K562 (cell line): ENCODE results near the gene BRWD1. TPM values are rescaled to one million over a fixed set of nuclear protein-coding genes. Genes with fewer than 3 reads are reported as not detected.
A peak's percentile ranks its signal among the peaks of the same experiment; 100 is the strongest.

Experiments used
- ARID3A ChIP-seq: IDR thresholded peaks from 2 replicates; pipeline ENCODE4 v1.6.1; 2012; ENCODE audit warnings: low read depth, low read length, improper control_type of control experiment, borderline replicate concordance
- ATF7 ChIP-seq: fragments of 450-650 bp; IDR thresholded peaks from 2 replicates; pipeline ENCODE4 v1.7.1; 2014; ENCODE audit warnings: mild to moderate bottlenecking, moderate library complexity
- BRD4 ChIP-seq: fragments of 200-600 bp; sonication (generic); IDR thresholded peaks from 2 replicates; pipeline ENCODE4 v1.6.1; 2017; ENCODE audit warnings: inconsistent platforms
- CTCFL ChIP-seq: IDR thresholded peaks from 2 replicates; pipeline ENCODE4 v1.6.1; 2011; ENCODE audit warnings: borderline replicate concordance, low read depth, mild to moderate bottlenecking, moderate library complexity, low read length; ENCODE audit not compliant: insufficient read depth, poor library complexity, severe bottlenecking
- CXXC5 ChIP-seq: fragments of 250-450 bp; sonication (Bioruptor Pico); IDR thresholded peaks from 2 replicates; pipeline ENCODE4 v1.8.0; 2022; ENCODE audit warnings: inconsistent platforms, mild to moderate bottlenecking, moderate library complexity
- DMBX1 ChIP-seq: fragments of 250-450 bp; sonication (Bioruptor Pico); IDR thresholded peaks from 2 replicates; pipeline ENCODE4 v1.8.0; 2022; ENCODE audit warnings: inconsistent platforms, mild to moderate bottlenecking, moderate library complexity, borderline replicate concordance
- E2F8 ChIP-seq: fragments of 450-650 bp; IDR thresholded peaks from 2 replicates; pipeline ENCODE4 v1.7.1; 2018; ENCODE audit warnings: mild to moderate bottlenecking, low read depth; ENCODE audit not compliant: partially characterized antibody
- GABPA ChIP-seq: fragments of 200-800 bp; sonication (Bioruptor generic); conservative IDR thresholded peaks from 2 replicates; pipeline ENCODE4 v1.6.1; 2016; ENCODE audit warnings: low read depth, missing genetic modification characterization, missing compliant biosample characterization
- GTF2B ChIP-seq: IDR thresholded peaks from 2 replicates; pipeline ENCODE4 v1.6.1; 2011; ENCODE audit not compliant: insufficient read length; ENCODE audit errors: extremely low read depth
- NFIX ChIP-seq: fragments of 250-450 bp; sonication (Bioruptor Pico); IDR thresholded peaks from 2 replicates; pipeline ENCODE4 v1.4.0; 2020; ENCODE audit warnings: low read depth, mild to moderate bottlenecking, moderate library complexity
- POLR2AphosphoS5 ChIP-seq: IDR thresholded peaks from 2 replicates; pipeline ENCODE4 v1.6.1; 2011; ENCODE audit warnings: mild to moderate bottlenecking, low read depth, low read length, moderate library complexity; ENCODE audit not compliant: control insufficient read depth, insufficient read depth
- PTRF ChIP-seq: fragments of 450-650 bp; IDR thresholded peaks from 2 replicates; pipeline ENCODE4 v1.6.1; 2016; ENCODE audit warnings: mild to moderate bottlenecking, missing genetic modification characterization, missing compliant biosample characterization
- PTTG1 ChIP-seq: fragments of 450-650 bp; IDR thresholded peaks from 2 replicates; pipeline ENCODE4 v1.6.1; 2016; ENCODE audit warnings: low read depth, mild to moderate bottlenecking, missing genetic modification characterization, missing compliant biosample characterization
- SMC3 ChIP-seq: conservative IDR thresholded peaks from 2 replicates; pipeline ENCODE4 v1.6.1; 2011; ENCODE audit warnings: low read depth, low read length, improper control_type of control experiment; ENCODE audit not compliant: insufficient read depth
- ZNF121 ChIP-seq: sonication (generic); formaldehyde crosslinking; conservative IDR thresholded peaks from 2 replicates; pipeline ENCODE4 v1.8.0; 2022; ENCODE audit warnings: missing genetic modification reagents
- ZNF408 ChIP-seq: fragments of 250-450 bp; sonication (Bioruptor Pico); IDR thresholded peaks from 2 replicates; pipeline ENCODE4 v1.4.0; 2020; ENCODE audit warnings: low read depth, mild to moderate bottlenecking, moderate library complexity
- ZNF75A ChIP-seq: fragments of 450-650 bp; formaldehyde crosslinking; IDR thresholded peaks from 2 replicates; pipeline ENCODE4 v1.4.0; 2020; ENCODE audit warnings: mild to moderate bottlenecking
- polyA plus RNA-seq, 8 experiments: library from polyadenylated mRNA; depleted of rRNA in 4 of 8; stranded (reverse) in 5 of 8; unstranded in 3 of 8; fragments of >200 nt; fragmentation: Nextera tagmentation in 2 of 8; fragmentation: Illumina TruSeq in 1 of 8; extraction: Ambion mirVana in 2 of 8; extraction: Trizol in 1 of 8; gene quantifications; 2 replicates each; pipeline versions ENCODE4 v1.2.1 to v1.2.3, GENCODE V29; 2011 to 2014; ENCODE audit warnings: inconsistent platforms in 1 of 8, missing spikeins in 1 of 8
- total RNA-seq, 7 experiments: library from RNA; depleted of rRNA in 6 of 7; stranded (reverse); fragments of >200 nt in 6 of 7; fragmentation: Illumina TruSeq in 2 of 7; extraction: Trizol in 2 of 7; gene quantifications; 2 replicates each; pipeline versions ENCODE4 v1.2.1 to v1.2.3, GENCODE V29; 2011 to 2021; ENCODE audit warnings: low replicate concordance in 1 of 7

The BRWD1 gene
- total and polyA plus RNA-seq, 9 of the 15 experiments (the other 6 are each of a cell fraction or from before 2014, with no cell fraction given), result 10.1 to 60.2 (median 34.1) TPM

GRCh38 chr21:39349211-39350093, 36.0 kb upstream of the BRWD1 start (continued):
- TF ChIP-seq ATF7, result peak; percentile 70
- TF ChIP-seq POLR2AphosphoS5, result peak; percentile 85
- no peak for TF ChIP-seq PTRF (tag)
- TF ChIP-seq DMBX1 (CRISPR knock-in tag), result 0 out of 2 replicates have a peak, but pooled peaks have one; percentile 32
- TF ChIP-seq PTTG1, result no peak
- no peak for TF ChIP-seq CTCFL
- TF ChIP-seq ARID3A, result peak; percentile 47; the same call in 1 of the 2 replicates
- no peak for TF ChIP-seq SMC3
- no peak for TF ChIP-seq ZNF408 (CRISPR knock-in tag)
- TF ChIP-seq E2F8, result peak; percentile 62
- TF ChIP-seq ZNF121, result peak; percentile 87
- TF ChIP-seq CXXC5, result peak; percentile 71
- peak; percentile 94 for TF ChIP-seq BRD4
- TF ChIP-seq GABPA, result peak; percentile 80
- TF ChIP-seq GTF2B, result peak; percentile 14
- no peak for TF ChIP-seq ZNF75A (CRISPR knock-in tag)
- no peak for TF ChIP-seq NFIX (CRISPR knock-in tag)
